ENCODE measurements around the gene IVL.

DNA sequence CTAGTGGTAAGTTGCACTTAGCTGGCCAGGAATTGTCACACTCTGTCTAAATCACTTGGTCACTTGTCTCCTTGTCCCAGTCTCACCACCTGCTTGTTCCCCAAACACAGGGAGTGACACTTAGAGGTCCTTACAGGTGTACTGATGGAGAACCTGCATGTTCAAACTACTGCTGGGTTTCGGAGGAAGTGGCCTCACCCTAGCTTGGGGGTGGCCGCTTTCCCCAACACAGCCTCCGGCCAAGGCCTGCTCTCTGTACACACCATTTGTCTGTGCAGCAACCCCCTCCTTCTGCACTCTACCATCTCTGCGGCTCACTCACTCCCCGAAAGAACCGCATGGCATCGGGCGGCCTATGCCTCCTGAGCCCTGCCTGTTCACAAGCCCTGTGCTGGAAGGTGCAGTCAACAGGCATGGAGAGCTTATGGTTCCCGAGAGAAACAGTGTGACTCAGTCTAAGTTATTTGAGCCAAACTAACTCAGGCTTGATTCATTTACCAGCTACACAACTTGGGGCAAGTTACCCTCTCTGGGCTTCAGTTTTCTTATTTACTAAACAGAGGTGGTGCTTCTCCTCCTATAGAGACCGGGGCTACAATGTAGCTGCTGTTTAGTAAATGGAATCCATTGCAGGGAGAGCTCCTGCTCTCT is 51.6 kb downstream of the IVL start:
- TF ChIP-seq, protein P1, sequence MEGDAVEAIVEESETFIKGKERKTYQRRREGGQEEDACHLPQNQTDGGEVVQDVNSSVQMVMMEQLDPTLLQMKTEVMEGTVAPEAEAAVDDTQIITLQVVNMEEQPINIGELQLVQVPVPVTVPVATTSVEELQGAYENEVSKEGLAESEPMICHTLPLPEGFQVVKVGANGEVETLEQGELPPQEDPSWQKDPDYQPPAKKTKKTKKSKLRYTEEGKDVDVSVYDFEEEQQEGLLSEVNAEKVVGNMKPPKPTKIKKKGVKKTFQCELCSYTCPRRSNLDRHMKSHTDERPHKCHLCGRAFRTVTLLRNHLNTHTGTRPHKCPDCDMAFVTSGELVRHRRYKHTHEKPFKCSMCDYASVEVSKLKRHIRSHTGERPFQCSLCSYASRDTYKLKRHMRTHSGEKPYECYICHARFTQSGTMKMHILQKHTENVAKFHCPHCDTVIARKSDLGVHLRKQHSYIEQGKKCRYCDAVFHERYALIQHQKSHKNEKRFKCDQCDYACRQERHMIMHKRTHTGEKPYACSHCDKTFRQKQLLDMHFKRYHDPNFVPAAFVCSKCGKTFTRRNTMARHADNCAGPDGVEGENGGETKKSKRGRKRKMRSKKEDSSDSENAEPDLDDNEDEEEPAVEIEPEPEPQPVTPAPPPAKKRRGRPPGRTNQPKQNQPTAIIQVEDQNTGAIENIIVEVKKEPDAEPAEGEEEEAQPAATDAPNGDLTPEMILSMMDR (IDR thresholded peaks at IDR 0.05), result no peak
- TF ChIP-seq EZH2 (IDR thresholded peaks at IDR 0.05) (no peak), EZH2phosphoT487 (IDR thresholded peaks at IDR 0.05) (no peak)

All from neural progenitor cell (in vitro differentiated cells).